Measurements from ENCODE around the gene CLASP1. TPM values are rescaled to one million over a fixed set of nuclear protein-coding genes. Genes with fewer than 3 reads are reported as not detected.

Gene CLASP1
- total RNA-seq, 1 donor from 2014 or later: 69.3 TPM

DNA sequence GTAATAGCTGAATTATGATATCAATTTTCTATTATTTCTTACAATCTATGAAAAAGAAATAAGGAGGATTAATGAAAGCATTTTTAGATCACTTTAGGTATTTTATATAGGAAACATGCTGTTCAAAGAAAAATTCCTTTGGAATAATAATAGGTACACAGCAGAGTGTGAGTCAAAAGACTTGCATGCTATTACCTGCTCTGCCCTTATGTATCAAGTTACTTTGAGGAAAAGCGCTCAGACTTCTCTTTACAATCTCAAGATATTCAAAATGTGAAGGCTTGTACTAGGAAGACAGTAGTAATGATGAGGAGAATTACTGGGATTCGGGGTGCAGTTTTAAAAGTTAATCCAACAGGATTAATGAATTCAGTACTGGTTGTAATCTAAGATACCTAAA is 147.7 kb downstream of the CLASP1 start:
- peaks cover 44% of the 10 kb centered on the region for H3K36me3 Mint-ChIP-seq (ENCODE audit: low read depth)
- peaks cover 14% of the 10 kb centered on the region for H3K4me1 Mint-ChIP-seq
- peaks cover 3% of the 10 kb centered on the region for H3K9me3 Mint-ChIP-seq
- intact Hi-C loops (cut with micrococcal nuclease): no loop called here
- no peaks in the 10 kb centered on the region for H3K27me3 Mint-ChIP-seq
- H3K4me3 Mint-ChIP-seq: no peak overlapping the region
- no peak for DNase-seq
- no peak overlapping the region for H3K27ac Mint-ChIP-seq

GRCh38 chr2:121501031-121501430 is 148.2 kb downstream of the CLASP1 start:
- H3K4me3 Mint-ChIP-seq: no peak overlapping the region
- H3K27ac Mint-ChIP-seq: no peak overlapping the region
- peaks cover 14% of the 10 kb centered on the region for H3K4me1 Mint-ChIP-seq
- H3K27me3 Mint-ChIP-seq: no peaks in the 10 kb centered on the region
- H3K9me3 Mint-ChIP-seq: peaks cover 3% of the 10 kb centered on the region
- intact Hi-C loops (cut with micrococcal nuclease): no loop called here
- peaks cover 40% of the 10 kb centered on the region for H3K36me3 Mint-ChIP-seq (ENCODE audit: low read depth)
- DNase-seq: no peak

GRCh38 chr2:121498731-121499130 is 150.5 kb downstream of the CLASP1 start:
- H3K27ac Mint-ChIP-seq: peak overlapping the region; percentile 41
- no peak overlapping the region for H3K4me3 Mint-ChIP-seq
- H3K27me3 Mint-ChIP-seq: no peaks in the 10 kb centered on the region
- intact Hi-C loops (cut with micrococcal nuclease): no loop called here
- peaks cover 37% of the 10 kb centered on the region for H3K36me3 Mint-ChIP-seq (ENCODE audit: low read depth)
- H3K4me1 Mint-ChIP-seq: peaks cover 7% of the 10 kb centered on the region
- no peak for DNase-seq
- H3K9me3 Mint-ChIP-seq: peaks cover 3% of the 10 kb centered on the region

- Mint-ChIP-seq H3K27me3 (no peaks in the 10 kb centered on the region), H3K9me3 (no peaks in the 10 kb centered on the region), H3K4me1 (peaks cover 21% of the 10 kb centered on the region), H3K27ac (no peak overlapping the region), H3K4me3 (no peak overlapping the region), H3K36me3 (ENCODE audit: low read depth) (peaks cover 14% of the 10 kb centered on the region)
- no peak for DNase-seq
- intact Hi-C loops (cut with micrococcal nuclease): no loop called here
These were observed 156.9 kb downstream of the CLASP1 start for GRCh38 chr2:121492409-121492808.

- DNase-seq: no peak
- H3K27ac Mint-ChIP-seq: no peak overlapping the region
- intact Hi-C loops (cut with micrococcal nuclease): no loop called here
These were observed 157.7 kb downstream of the CLASP1 start for GRCh38 chr2:121491518-121491917.

GRCh38 chr2:121490584-121491133 is 158.6 kb downstream of the CLASP1 start:
- H3K36me3 Mint-ChIP-seq (ENCODE audit: low read depth): peaks cover 14% of the 10 kb centered on the region
- DNase-seq: no peak
- H3K27ac Mint-ChIP-seq: no peak overlapping the region
- H3K9me3 Mint-ChIP-seq: no peaks in the 10 kb centered on the region
- H3K27me3 Mint-ChIP-seq: no peaks in the 10 kb centered on the region
- no peak overlapping the region for H3K4me3 Mint-ChIP-seq
- peaks cover 21% of the 10 kb centered on the region for H3K4me1 Mint-ChIP-seq
- intact Hi-C loops (cut with micrococcal nuclease): no loop called here

More at GRCh38 chr2:121491518-121491917, 157.7 kb downstream of the CLASP1 start:
- Mint-ChIP-seq H3K27me3 (no peaks in the 10 kb centered on the region), H3K36me3 (ENCODE audit: low read depth) (peaks cover 14% of the 10 kb centered on the region), H3K4me1 (peaks cover 21% of the 10 kb centered on the region), H3K9me3 (no peaks in the 10 kb centered on the region), H3K4me3 (no peak overlapping the region)

DNA sequence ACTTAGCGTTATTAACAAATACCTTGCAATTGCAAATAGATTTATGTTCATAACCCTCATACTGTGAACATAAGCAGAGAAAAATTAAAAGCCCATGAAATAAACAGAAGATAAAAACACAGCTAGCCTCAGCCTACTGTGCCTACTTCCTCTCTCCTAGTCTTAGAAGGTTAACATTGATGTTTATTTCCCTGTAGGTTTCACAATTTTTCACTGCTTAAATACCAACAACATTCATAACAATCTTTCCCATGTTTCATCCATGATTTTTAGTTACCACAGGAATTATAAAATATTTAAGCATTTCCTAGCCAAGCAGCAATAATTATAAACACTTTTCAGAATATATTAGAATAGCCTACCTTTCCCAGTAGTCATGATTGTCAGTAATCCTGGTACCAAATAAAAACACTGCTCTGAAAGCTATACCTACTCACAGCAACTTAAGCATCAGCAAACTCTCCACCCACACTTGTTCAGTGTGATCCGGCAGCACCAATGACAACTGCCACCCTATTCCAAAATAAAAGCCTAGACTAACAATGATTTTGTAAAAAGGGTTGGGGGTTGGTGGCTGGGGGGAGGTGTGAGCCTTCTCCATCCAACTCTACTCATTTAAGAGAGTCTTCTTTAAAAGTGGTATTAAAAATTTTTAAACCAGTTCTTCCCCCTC is 159.2 kb downstream of the CLASP1 start:
- H3K9me3 Mint-ChIP-seq: no peaks in the 10 kb centered on the region
- no peak for DNase-seq
- H3K27me3 Mint-ChIP-seq: no peaks in the 10 kb centered on the region
- intact Hi-C loops (cut with micrococcal nuclease): no loop called here
- H3K4me1 Mint-ChIP-seq: peaks cover 21% of the 10 kb centered on the region
- H3K36me3 Mint-ChIP-seq (ENCODE audit: low read depth): peaks cover 14% of the 10 kb centered on the region
- H3K4me3 Mint-ChIP-seq: no peak overlapping the region
- H3K27ac Mint-ChIP-seq: no peak overlapping the region

DNA sequence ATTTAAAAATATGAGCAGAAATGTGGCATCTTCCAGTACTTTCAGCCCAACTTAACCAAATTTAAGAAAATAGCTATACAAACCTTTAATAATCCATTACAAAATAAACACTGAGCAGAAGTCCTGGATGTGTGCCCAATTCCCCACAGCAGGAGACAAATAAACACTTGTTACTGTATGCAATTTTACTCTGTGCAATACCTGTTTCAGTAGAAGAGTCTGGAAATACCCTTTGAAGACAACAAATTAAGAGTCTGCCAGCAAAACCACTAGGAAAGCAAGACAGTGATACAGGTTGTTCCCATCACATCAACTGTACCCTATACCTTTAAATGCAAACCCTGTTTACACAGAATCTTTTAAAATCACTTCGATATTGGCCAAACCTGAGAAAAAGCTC is 160.0 kb downstream of the CLASP1 start:
- peaks cover 17% of the 10 kb centered on the region for H3K36me3 Mint-ChIP-seq (ENCODE audit: low read depth)
- H3K27me3 Mint-ChIP-seq: no peaks in the 10 kb centered on the region
- no peaks in the 10 kb centered on the region for H3K9me3 Mint-ChIP-seq
- intact Hi-C loops (cut with micrococcal nuclease): no loop called here
- no peak for DNase-seq
- peaks cover 24% of the 10 kb centered on the region for H3K4me1 Mint-ChIP-seq
- H3K4me3 Mint-ChIP-seq: no peak overlapping the region
- H3K27ac Mint-ChIP-seq: peak overlapping the region; percentile 6

DNA sequence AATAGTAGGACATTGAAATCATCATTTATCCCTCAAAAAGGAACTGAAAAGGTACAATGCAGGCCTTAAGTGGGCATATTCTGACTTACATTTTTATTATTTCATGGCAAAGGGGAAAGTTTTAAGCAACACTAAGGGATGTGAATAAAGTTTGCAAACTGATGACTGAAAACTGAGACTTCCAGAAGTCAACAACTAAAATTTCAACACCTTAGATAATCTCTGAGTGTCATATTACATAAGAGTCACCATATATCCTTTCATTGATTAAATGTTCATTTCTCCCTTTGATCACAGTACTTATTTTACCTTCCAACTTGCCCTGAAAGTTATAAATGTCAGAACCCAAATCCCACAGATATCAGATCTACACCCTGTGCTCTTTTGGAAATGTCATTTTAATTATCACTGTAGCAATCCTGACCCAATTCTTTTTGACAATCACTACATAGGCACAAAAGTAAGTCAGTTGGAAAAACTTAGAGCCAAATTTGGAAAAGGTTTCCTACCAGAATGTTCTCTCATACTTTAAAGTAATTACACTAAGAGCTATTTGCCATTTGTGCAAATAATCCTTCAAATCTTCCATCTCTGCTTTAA is 163.0 kb downstream of the CLASP1 start:
- H3K4me1 Mint-ChIP-seq: peaks cover 19% of the 10 kb centered on the region
- H3K9me3 Mint-ChIP-seq: no peaks in the 10 kb centered on the region
- H3K36me3 Mint-ChIP-seq (ENCODE audit: low read depth): peaks cover 8% of the 10 kb centered on the region
- intact Hi-C loops (cut with micrococcal nuclease): no loop called here
- DNase-seq: no peak
- no peak overlapping the region for H3K27ac Mint-ChIP-seq
- no peaks in the 10 kb centered on the region for H3K27me3 Mint-ChIP-seq
- H3K4me3 Mint-ChIP-seq: no peak overlapping the region

GRCh38 chr2:121485039-121485438 is 164.2 kb downstream of the CLASP1 start:
- H3K27ac Mint-ChIP-seq: no peak overlapping the region
- intact Hi-C loops (cut with micrococcal nuclease): no loop called here

GRCh38 chr2:121483846-121484245 is 165.4 kb downstream of the CLASP1 start:
- Mint-ChIP-seq H3K27me3 (no peaks in the 10 kb centered on the region), H3K9me3 (no peaks in the 10 kb centered on the region), H3K4me1 (peaks cover 6% of the 10 kb centered on the region), H3K4me3 (no peak overlapping the region), H3K36me3 (ENCODE audit: low read depth) (peaks cover 10% of the 10 kb centered on the region), H3K27ac (no peak overlapping the region)
- no peak for DNase-seq
- intact Hi-C loops (cut with micrococcal nuclease): no loop called here

More at GRCh38 chr2:121485039-121485438, 164.2 kb downstream of the CLASP1 start:
- H3K27me3 Mint-ChIP-seq: no peaks in the 10 kb centered on the region
- no peaks in the 10 kb centered on the region for H3K9me3 Mint-ChIP-seq
- peaks cover 13% of the 10 kb centered on the region for H3K4me1 Mint-ChIP-seq
- DNase-seq: no peak
- H3K36me3 Mint-ChIP-seq (ENCODE audit: low read depth): peaks cover 8% of the 10 kb centered on the region
- no peak overlapping the region for H3K4me3 Mint-ChIP-seq

DNA sequence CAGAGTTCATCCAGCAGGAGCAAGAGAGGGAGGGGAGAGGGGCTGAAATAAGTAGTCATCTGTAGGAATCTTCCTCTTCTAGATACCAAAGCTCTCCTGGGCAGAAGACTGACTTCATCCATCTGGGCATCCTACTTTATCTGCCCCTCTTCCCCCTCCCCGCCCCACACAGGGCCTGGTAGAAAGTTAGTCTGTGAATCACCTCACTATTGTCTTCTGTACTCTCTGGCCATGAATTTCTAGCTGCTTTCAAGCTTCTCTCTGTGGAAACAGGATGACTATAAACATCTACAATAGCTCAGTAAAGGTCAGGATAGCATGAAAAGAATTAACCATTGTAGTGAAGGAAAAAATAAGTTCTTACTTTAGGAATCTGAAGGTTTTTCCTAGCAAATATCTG is 166.2 kb downstream of the CLASP1 start:
- intact Hi-C loops (cut with micrococcal nuclease): no loop called here
- Mint-ChIP-seq H3K36me3 (ENCODE audit: low read depth) (peaks cover 10% of the 10 kb centered on the region), H3K4me3 (no peak overlapping the region), H3K4me1 (peaks cover 3% of the 10 kb centered on the region), H3K27ac (no peak overlapping the region), H3K27me3 (no peaks in the 10 kb centered on the region), H3K9me3 (no peaks in the 10 kb centered on the region)
- DNase-seq: no peak

DNA sequence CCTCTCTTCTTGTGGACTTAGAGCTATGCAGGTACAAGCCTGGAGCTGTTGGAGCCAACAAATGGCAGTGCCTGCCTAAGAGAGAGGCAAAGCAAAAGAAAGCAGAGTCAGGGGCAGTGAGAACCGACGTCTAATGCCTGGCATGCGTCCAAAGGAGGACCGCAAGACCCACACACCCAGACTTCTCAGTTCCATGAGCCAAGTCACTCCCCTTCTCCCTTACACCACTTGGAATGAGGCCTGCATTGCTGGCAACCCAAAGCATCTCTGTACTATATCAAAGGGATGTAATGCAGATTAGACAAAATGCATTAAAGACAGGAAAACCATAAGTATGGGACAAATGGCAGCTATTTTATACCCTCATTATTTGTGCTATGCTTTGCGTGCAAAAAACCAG is 168.4 kb downstream of the CLASP1 start:
- Mint-ChIP-seq H3K9me3 (no peaks in the 10 kb centered on the region), H3K36me3 (ENCODE audit: low read depth) (peaks cover 10% of the 10 kb centered on the region), H3K4me3 (no peak overlapping the region), H3K27me3 (no peaks in the 10 kb centered on the region), H3K4me1 (peaks cover 11% of the 10 kb centered on the region), H3K27ac (no peak overlapping the region)
- intact Hi-C loops (cut with micrococcal nuclease): no loop called here
- no peak for DNase-seq

DNA sequence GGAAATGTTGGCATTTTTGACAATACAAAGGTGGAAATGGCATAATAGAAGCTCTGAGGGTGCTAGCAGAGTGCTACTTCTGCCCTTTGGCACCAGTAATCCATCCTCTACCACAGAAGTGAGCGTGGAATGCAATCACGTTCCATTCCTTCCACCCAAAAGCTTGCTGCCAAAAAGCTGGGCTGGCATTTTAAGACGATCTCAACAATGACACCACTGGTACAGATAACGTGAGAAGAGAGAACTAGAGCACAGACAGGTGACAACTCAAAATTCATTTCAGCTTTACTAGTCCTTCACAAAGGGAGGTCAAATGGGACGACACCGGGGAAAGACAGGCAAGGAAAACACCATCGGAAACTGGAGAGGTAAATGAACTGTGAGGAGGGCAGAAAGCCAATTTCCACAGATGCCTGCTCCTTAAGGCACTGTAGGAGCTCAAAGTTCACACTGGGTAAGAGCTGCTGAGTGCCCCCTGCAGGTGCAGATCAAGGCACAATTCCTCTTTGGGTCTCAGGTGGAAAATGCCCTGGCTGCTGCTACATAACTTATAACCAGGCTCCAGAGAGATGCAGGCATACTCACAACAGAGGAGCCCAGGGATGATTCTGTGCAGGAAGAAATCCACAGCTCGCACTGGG is 169.3 kb downstream of the CLASP1 start:
- Mint-ChIP-seq H3K4me1 (peaks cover 14% of the 10 kb centered on the region), H3K9me3 (no peaks in the 10 kb centered on the region), H3K27me3 (no peaks in the 10 kb centered on the region), H3K4me3 (no peak overlapping the region), H3K27ac (no peak overlapping the region), H3K36me3 (ENCODE audit: low read depth) (peaks cover 10% of the 10 kb centered on the region)
- intact Hi-C loops (cut with micrococcal nuclease): no loop called here
- no peak for DNase-seq
